HFF-Myc (cell line): ENCODE data around the gene SULT2B1.

Experiments
- DNase-seq: peaks from one replicate; pipeline ENCODE4 v3.0.0-alpha.2; 2011; ENCODE audit warnings: low read depth; ENCODE audit errors: extremely low read depth
- H3K4me3 ChIP-seq: replicated peaks from 2 replicates; pipeline ENCODE4 v1.5.1; 2011; ENCODE audit warnings: low read depth, mild to moderate bottlenecking, control low read depth, low read length
- TF ChIP-seq, protein P1 (sequence below): IDR thresholded peaks from 2 replicates; pipeline ENCODE4 v1.5.1; 2012; ENCODE audit warnings: mild to moderate bottlenecking, low read depth, low read length, control low read depth; ENCODE audit errors: missing control alignments

Gene SULT2B1

DNA sequence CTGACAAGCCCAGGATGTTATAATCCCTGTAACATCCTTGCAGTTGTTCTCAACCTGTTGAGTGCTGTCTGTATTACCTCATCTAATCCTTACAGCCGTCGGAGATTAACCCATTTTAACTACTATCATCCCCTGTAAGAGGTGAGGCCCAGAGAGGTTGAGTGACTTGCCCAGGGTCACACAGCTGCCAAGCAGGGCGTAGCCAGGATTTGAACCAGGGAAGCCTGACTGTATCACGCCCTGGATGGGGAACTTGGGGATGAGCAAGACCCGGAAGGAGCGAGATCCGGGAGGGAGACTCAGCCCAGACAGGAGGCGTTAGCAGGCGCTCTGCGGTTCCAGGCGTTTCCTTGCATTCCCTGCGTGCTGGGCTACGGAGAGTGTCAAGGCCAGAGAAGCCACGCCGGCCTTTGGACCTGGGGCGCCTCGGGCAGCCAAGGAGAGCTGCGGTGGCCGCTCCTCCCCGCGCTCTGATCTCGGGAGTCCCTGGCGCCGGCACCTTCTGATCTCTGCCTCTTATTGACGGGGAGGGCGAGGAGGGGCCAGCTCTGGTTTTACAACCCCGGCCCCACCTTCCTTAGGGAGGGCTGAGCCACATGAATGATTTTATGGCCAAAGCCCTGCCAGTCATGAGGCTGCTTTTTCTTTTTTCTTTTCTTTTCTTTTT is 6.2 kb downstream of the SULT2B1 start:
- no peak overlapping the region for H3K4me3 ChIP-seq
- DNase-seq: no peak

DNA sequence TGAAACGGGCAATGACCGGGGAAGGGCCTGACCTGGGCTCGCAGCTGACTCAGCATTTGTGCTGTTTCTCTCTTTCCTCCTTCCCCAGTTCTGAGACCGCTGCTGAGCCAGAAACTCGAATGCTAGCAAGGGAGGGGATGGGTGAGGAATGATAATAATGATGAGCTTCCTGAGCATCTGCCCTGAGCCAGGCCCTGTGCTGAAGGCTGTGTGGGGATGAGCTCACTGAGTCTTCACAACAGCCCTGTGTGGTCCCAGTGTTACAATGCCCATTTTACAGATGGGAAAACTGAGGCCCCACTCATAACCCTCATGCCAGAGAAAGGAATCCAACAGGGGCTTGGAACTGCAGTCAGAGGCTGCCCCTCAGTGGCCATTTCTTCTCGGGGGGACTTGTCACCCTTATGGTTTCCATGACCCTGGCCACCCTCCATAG is 8.1 kb downstream of the SULT2B1 start:
- no peak for DNase-seq
- TF ChIP-seq, protein P1, sequence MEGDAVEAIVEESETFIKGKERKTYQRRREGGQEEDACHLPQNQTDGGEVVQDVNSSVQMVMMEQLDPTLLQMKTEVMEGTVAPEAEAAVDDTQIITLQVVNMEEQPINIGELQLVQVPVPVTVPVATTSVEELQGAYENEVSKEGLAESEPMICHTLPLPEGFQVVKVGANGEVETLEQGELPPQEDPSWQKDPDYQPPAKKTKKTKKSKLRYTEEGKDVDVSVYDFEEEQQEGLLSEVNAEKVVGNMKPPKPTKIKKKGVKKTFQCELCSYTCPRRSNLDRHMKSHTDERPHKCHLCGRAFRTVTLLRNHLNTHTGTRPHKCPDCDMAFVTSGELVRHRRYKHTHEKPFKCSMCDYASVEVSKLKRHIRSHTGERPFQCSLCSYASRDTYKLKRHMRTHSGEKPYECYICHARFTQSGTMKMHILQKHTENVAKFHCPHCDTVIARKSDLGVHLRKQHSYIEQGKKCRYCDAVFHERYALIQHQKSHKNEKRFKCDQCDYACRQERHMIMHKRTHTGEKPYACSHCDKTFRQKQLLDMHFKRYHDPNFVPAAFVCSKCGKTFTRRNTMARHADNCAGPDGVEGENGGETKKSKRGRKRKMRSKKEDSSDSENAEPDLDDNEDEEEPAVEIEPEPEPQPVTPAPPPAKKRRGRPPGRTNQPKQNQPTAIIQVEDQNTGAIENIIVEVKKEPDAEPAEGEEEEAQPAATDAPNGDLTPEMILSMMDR: no peak
- no peak overlapping the region for H3K4me3 ChIP-seq

More for the DNA sequence above, 6.2 kb downstream of the SULT2B1 start:
- TF ChIP-seq, protein P1: no peak

DNA sequence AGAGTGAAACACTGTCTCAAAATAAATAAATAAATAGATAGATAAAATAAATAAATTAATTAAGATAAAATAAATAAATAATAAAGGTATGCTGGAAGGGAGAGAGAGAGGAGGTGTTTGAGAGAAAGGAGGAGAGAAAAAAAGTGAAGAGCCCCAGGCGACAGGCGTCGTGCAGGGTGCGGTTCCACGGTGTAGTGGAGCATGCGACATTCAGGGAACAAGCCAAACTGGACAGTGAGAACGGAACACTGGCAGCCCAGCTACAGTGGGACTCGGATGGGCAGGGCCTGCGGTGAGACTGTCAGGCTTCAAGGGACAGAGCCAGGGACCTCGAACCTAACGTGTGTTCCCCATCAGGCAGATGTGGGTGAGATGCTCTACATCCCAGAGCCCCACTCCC is 9.4 kb downstream of the SULT2B1 start:
- TF ChIP-seq, protein P1: no peak
- no peak overlapping the region for H3K4me3 ChIP-seq
- DNase-seq: no peak

DNA sequence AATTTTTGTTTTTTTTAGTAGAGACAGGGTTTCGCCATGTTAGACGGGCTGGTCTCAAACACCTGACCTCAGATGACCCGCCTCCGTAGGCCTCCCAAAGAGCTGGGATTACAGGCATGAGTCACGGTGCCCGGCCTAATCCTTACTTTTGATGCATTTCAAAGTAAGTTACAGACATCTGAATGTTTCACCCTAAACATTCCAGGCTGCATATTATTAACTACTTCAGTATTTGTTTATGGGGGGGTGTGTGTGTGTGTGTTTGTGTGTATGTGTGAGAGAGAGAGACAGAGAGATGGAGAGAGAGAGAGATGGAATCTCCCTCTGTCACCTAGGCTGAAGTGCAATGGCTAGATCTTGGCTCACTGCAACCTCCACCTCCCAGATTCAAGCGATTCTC is 13.1 kb downstream of the SULT2B1 start:
- H3K4me3 ChIP-seq: no peak overlapping the region
- no peak for DNase-seq
- TF ChIP-seq, protein P1: no peak

DNA sequence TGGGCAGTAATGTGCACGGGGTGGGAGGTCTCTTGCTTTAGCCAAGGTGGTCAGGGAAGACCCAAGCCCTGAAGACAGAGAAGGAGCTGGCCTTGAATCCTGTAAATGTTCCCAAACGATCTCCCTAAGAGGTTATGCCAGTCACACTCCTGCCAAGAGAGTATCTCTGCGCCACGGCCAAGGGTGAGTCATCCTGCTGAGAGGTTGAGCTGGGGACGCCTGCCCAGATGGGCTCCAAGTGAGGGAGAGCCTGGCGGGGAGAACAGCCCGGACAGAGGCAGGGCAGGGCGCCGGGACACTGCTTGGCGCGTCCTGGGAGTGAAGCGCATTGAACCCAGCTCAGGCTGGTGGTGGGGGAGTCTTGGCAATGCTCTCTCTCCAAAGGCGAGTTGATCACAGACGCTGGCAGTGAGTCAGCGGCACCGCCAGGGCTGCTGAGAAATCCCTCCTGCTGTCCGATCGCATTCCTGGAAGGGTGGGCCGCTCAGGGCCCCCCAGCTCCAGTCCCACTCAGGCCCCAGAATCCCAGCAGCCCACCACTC is 16.4 kb downstream of the SULT2B1 start:
- 0 out of 2 replicates have a peak overlapping the region, but pooled peaks have one; percentile 15 for H3K4me3 ChIP-seq
- peak; percentile 77 for DNase-seq
- TF ChIP-seq, protein P1: no peak

DNA sequence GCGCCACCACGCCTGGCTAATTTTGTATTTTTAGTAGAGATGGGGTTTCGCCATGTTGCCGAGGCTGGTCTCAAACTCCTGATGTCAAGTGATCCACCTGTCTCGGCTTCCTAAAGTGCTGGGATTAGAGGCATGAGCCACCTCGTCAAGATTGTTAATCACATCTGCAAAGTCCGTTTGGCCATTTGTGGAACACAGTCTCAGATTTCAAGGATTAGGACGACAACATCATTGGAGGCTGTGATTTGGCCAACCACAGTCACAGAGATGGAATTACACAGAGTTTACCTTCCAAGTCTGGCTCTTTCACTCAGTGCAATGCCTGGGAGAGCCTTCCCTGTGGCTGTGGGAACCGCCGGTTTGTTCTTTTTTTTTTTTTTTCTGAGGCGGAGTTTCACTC is 17.8 kb downstream of the SULT2B1 start:
- TF ChIP-seq, protein P1: no peak
- no peak overlapping the region for H3K4me3 ChIP-seq
- DNase-seq: no peak
